Lung (tissue), 12 donors: ENCODE measurements around the gene DGKD. TPM values are rescaled to one million over a fixed set of nuclear protein-coding genes. Genes with fewer than 3 reads are reported as not detected.

Experiments
- ATAC-seq: fragments of 200-7000 bp; cut with Tn5 transposase; one replicate; pipeline ENCODE4 v1.9.1; 2020; ENCODE audit warnings: moderate number of reproducible peaks; ENCODE audit not compliant: insufficient read depth, low FRiP score
- DNase-seq, 3 donors: peaks; one replicate each; pipeline ENCODE4 v3.0.0-alpha.2; 2013 to 2017
- H3K27ac ChIP-seq, 2 donors: one replicate each; pipeline ENCODE4 v1.5.1; 2013; ENCODE audit warnings: mild to moderate bottlenecking in 2 of 2, moderate library complexity in 2 of 2, control low read depth in 1 of 2, inconsistent platforms in 1 of 2, low read depth in 1 of 2, low read length in 1 of 2
- H3K27me3 ChIP-seq, 3 donors: one replicate each; pipeline ENCODE4 v1.5.1; 2013; ENCODE audit warnings: low read length in 2 of 3; ENCODE audit not compliant: control insufficient read depth in 3 of 3, insufficient read depth in 3 of 3
- H3K36me3 ChIP-seq, 4 donors: one replicate each; pipeline ENCODE4 v1.5.1; 2013; ENCODE audit warnings: low read length in 4 of 4, mild to moderate bottlenecking in 1 of 4, moderate library complexity in 1 of 4; ENCODE audit not compliant: control insufficient read depth in 4 of 4, insufficient read depth in 4 of 4
- H3K4me1 ChIP-seq, 5 donors: one replicate each; pipeline ENCODE4 v1.5.1; 2013; ENCODE audit warnings: low read length in 5 of 5, mild to moderate bottlenecking in 2 of 5, moderate library complexity in 1 of 5; ENCODE audit not compliant: control insufficient read depth in 5 of 5, insufficient read depth in 5 of 5
- H3K4me3 ChIP-seq: one replicate; pipeline ENCODE4 v1.5.1; 2013; ENCODE audit warnings: mild to moderate bottlenecking, control low read depth, moderate library complexity
- H3K9ac ChIP-seq, 2 donors: one replicate each; pipeline ENCODE4 v1.5.1; 2013; ENCODE audit warnings: low read length in 2 of 2, control low read depth in 1 of 2; ENCODE audit not compliant: insufficient read depth in 1 of 2
- H3K9me3 ChIP-seq, 4 donors: one replicate each; pipeline ENCODE4 v1.5.1; 2013; ENCODE audit warnings: low read length in 3 of 4, mild to moderate bottlenecking in 1 of 4, moderate library complexity in 1 of 4; ENCODE audit not compliant: control insufficient read depth in 4 of 4, insufficient read depth in 3 of 4
- CTCF ChIP-seq: IDR thresholded peaks from 2 replicates; pipeline ENCODE4 v1.5.1; 2012; ENCODE audit warnings: mild to moderate bottlenecking; ENCODE audit errors: control extremely low read depth, extremely low read depth
- WGBS, 2 donors: extraction: QIAGEN DNeasy Blood & Tissue Kit; methylation state at CpG; one replicate each; pipeline ENCODE4 v1.1.7; 2013; 5-methylcytosine and 5-hydroxymethylcytosine counted together
- polyA plus RNA-seq, 2 donors: library from polyadenylated mRNA; stranded (reverse); fragments of 200-250 nt; gene quantifications; one replicate each; pipeline ENCODE4 v1.2.1, GENCODE V29; 2013
- total RNA-seq, 2 donors: library from RNA; depleted of rRNA in 1 of 2; stranded (reverse); fragments of >200 nt in 1 of 2; gene quantifications; one replicate each; pipeline ENCODE4 v1.2.1, GENCODE V29; 2014 to 2021
- donor health status: control.
- donor health status: control.
- donor health status: Bipolar disorder and iron deficiency.
- donor health status: healthy.
- donor health status: DM: yes; HTN: yes; CAD: no.

The DGKD gene
- total and polyA plus RNA-seq, 4 donors = 30.3 to 77.4 (median 44.0) TPM

- H3K27me3 ChIP-seq = no peaks in the 10 kb centered on the region
- ATAC-seq (no peak), DNase-seq (no peak)
- H3K36me3 ChIP-seq = peaks cover 14 to 77% (median 30%) of the 10 kb centered on the region in 4 donors
- no peak for TF ChIP-seq CTCF
- H3K4me1 ChIP-seq = no peaks in the 10 kb centered on the region
- 94 to 97% methylated on average over 20 of the region's 20 CpGs for WGBS, 2 donors
- H3K4me3 ChIP-seq = no peak overlapping the region
- H3K27ac ChIP-seq = no peak overlapping the region
- H3K9ac ChIP-seq = no peak overlapping the region
- H3K9me3 ChIP-seq = no peaks in the 10 kb centered on the region
Observed at GRCh38 chr2:233458031-233458610, 103.8 kb downstream of the DGKD start.

GRCh38 chr2:233458826-233459225 lies 104.5 kb downstream of the DGKD start:
- Histone ChIP-seq H3K27me3 (no peaks in the 10 kb centered on the region), H3K9me3 (no peaks in the 10 kb centered on the region), H3K27ac (no peak overlapping the region), H3K9ac (no peak overlapping the region), H3K4me1 (no peaks in the 10 kb centered on the region), H3K4me3 (no peak overlapping the region), H3K36me3 (peaks cover 17 to 75% (median 31%) of the 10 kb centered on the region in 4 donors)
- 97 to 98% methylated on average over 8 of the region's 8 CpGs for WGBS, 2 donors
- ATAC-seq (no peak), DNase-seq (no peak)
- TF ChIP-seq CTCF = no peak

GRCh38 chr2:233459426-233459825 lies 105.1 kb downstream of the DGKD start:
- ATAC-seq (no peak), DNase-seq (no peak)
- no peaks in the 10 kb centered on the region for H3K4me1 ChIP-seq
- H3K36me3 ChIP-seq = peaks cover 18 to 77% (median 30%) of the 10 kb centered on the region in 4 donors
- H3K27me3 ChIP-seq = no peaks in the 10 kb centered on the region
- TF ChIP-seq CTCF = no peak
- no peak overlapping the region for H3K9ac ChIP-seq
- H3K9me3 ChIP-seq = no peaks in the 10 kb centered on the region
- no peak overlapping the region for H3K27ac ChIP-seq
- H3K4me3 ChIP-seq = no peak overlapping the region
- WGBS, 2 donors = 97 to 98% methylated on average over 10 of the region's 10 CpGs
